Activated T-helper 9 cell treated with anti-CD3 and anti-CD28 coated beads, Interleukin-2, amount 50 U/mL, for 16 hours (primary cell): ENCODE measurements around the gene TIMM10.

Source experiments
- DNase-seq: peaks from one replicate; pipeline ENCODE4 v3.0.0-alpha.2; 2020; ENCODE audit warnings: low read depth

The TIMM10 gene

GRCh38 chr11:57502376-57502775 is 28.2 kb downstream of the TIMM10 start:
- no peak for DNase-seq

GRCh38 chr11:57501953-57502352 is 28.6 kb downstream of the TIMM10 start:
- no peak for DNase-seq

GRCh38 chr11:57500926-57501325 is 29.6 kb downstream of the TIMM10 start:
- DNase-seq, result no peak

GRCh38 chr11:57500515-57500914 is 30.0 kb downstream of the TIMM10 start:
- no peak for DNase-seq

- no peak for DNase-seq
Measured at GRCh38 chr11:57499983-57500461, 30.5 kb downstream of the TIMM10 start.

GRCh38 chr11:57499413-57499982 is 31.1 kb downstream of the TIMM10 start:
- no peak for DNase-seq

GRCh38 chr11:57498540-57498939 is 32.0 kb downstream of the TIMM10 start:
- DNase-seq, result no peak

- no peak for DNase-seq
Measured at GRCh38 chr11:57497303-57498247, 33.0 kb downstream of the TIMM10 start.

- DNase-seq, result no peak
Measured at GRCh38 chr11:57496109-57496820, 34.3 kb downstream of the TIMM10 start.

GRCh38 chr11:57493507-57494503 is 36.7 kb downstream of the TIMM10 start:
- peak; percentile 70 for DNase-seq

GRCh38 chr11:57491371-57492061 is 39.0 kb downstream of the TIMM10 start:
- peak; percentile 34 for DNase-seq

GRCh38 chr11:57490456-57491248 is 39.9 kb downstream of the TIMM10 start:
- DNase-seq, result no peak

- DNase-seq, result no peak
Measured at GRCh38 chr11:57487920-57488659, 42.5 kb downstream of the TIMM10 start.

GRCh38 chr11:57487021-57487778 is 43.4 kb downstream of the TIMM10 start:
- no peak for DNase-seq

GRCh38 chr11:57485217-57485990 is 45.1 kb downstream of the TIMM10 start:
- no peak for DNase-seq

- no peak for DNase-seq
Measured at GRCh38 chr11:57484141-57484710, 46.3 kb downstream of the TIMM10 start.

GRCh38 chr11:57483562-57483918 is 47.0 kb downstream of the TIMM10 start:
- no peak for DNase-seq
